K562 (cell line): ENCODE data around the gene HSPA1L. TPM values are rescaled to one million over a fixed set of nuclear protein-coding genes. Genes with fewer than 3 reads are reported as not detected.

Source experiments
- ATAC-seq: fragments of 200-7000 bp; cut with Tn5 transposase; 3 replicates; pipeline ENCODE4 v1.9.1; 2020; ENCODE audit warnings: moderate library complexity
- BruUV-seq: library from RNA; stranded (reverse); fragments of 400-500 nt; replicated peaks from 2 replicates; lab custom pipeline; 2021; lab: Mats Ljungman, UMichigan
- CTCF ChIA-PET: fragments of 300-600 bp; formaldehyde crosslinking; extraction: SDS; loops from one replicate; lab custom pipeline; 2021; ENCODE audit warnings: low intra/inter-chr PET ratio; lab: Yijun Ruan, JAX
- POLR2A ChIA-PET: fragments of 300-600, 350-650 bp; sonication (Branson Sonifier 250); formaldehyde crosslinking; extraction: SDS; loops from one replicate; lab custom pipeline; 2021; ENCODE audit warnings: antibody characterized with exemption, inconsistent platforms; lab: Yijun Ruan, JAX
- DNase-seq, 4 experiments: peaks; one replicate each; pipeline versions ENCODE4 v3.0.0 to v3.0.0-alpha.2; 2011 to 2018; ENCODE audit warnings: low spot score in 3 of 4, mixed read lengths in 3 of 4; ENCODE audit errors: extremely low read depth in 1 of 4
- FAIRE-seq: peaks from 2 replicates; lab custom pipeline; 2011; peaks lifted over from hg19 to GRCh38; lab: Jason Lieb, UNC
- H2AFZ ChIP-seq: 2 replicates; pipeline ENCODE4 v1.6.0; 2011; ENCODE audit warnings: low read depth, low read length, control low read depth, inconsistent platforms
- H3K27ac ChIP-seq: fragments of 200-600 bp; 3 replicates; pipeline ENCODE4 v1.8.0; 2011; ENCODE audit warnings: low read depth, mild to moderate bottlenecking, control low read depth, inconsistent platforms, low read length, moderate library complexity, mixed read lengths; ENCODE audit errors: extremely low read depth
- H3K27me3 ChIP-seq, 2 experiments: fragments of 300-600 bp in 1 of 2; 2 replicates in 1 of 2; 3 replicates in 1 of 2; pipeline versions ENCODE4 v1.6.0 to v1.8.0; 2011; ENCODE audit warnings: inconsistent platforms in 2 of 2, low read length in 2 of 2, mild to moderate bottlenecking in 1 of 2, mixed read lengths in 1 of 2, moderate library complexity in 1 of 2; ENCODE audit not compliant: control insufficient read depth in 2 of 2, insufficient read depth in 2 of 2
- H3K36me3 ChIP-seq: fragments of 300-600 bp; 3 replicates; pipeline ENCODE4 v1.8.0; 2011; ENCODE audit warnings: mild to moderate bottlenecking, low read length, inconsistent platforms; ENCODE audit not compliant: control insufficient read depth, insufficient read depth
- H3K4me1 ChIP-seq, 2 experiments: fragments of 200-600 bp in 1 of 2; replicated peaks in 1 of 2; 2 replicates in 1 of 2; 3 replicates in 1 of 2; pipeline versions ENCODE4 v1.5.1 to v1.8.0; 2011; ENCODE audit warnings: inconsistent platforms in 2 of 2, low read length in 2 of 2, mild to moderate bottlenecking in 1 of 2, mixed read lengths in 1 of 2, moderate library complexity in 1 of 2; ENCODE audit not compliant: control insufficient read depth in 2 of 2, insufficient read depth in 2 of 2
- H3K4me2 ChIP-seq: 2 replicates; pipeline ENCODE4 v1.6.1; 2011; ENCODE audit warnings: low read length, control low read depth, inconsistent platforms, mixed read lengths; ENCODE audit not compliant: insufficient read depth
- H3K4me3 ChIP-seq: fragments of 200-600 bp; sonication (generic), shearing (Covaris generic); 2 replicates; pipeline ENCODE4 v1.5.1; 2016; ENCODE audit warnings: control low read depth, inconsistent platforms
- H3K79me2 ChIP-seq: fragments of 200-600 bp; 3 replicates; pipeline ENCODE4 v1.8.0; 2011; ENCODE audit warnings: low read length, inconsistent platforms; ENCODE audit not compliant: control insufficient read depth, insufficient read depth
- H3K9ac ChIP-seq, 2 experiments: 2 replicates each; pipeline versions ENCODE4 v1.6.0 to v1.6.1; 2011; ENCODE audit warnings: low read depth in 2 of 2, low read length in 2 of 2, control low read depth in 1 of 2, inconsistent platforms in 1 of 2, mild to moderate bottlenecking in 1 of 2, mixed read lengths in 1 of 2; ENCODE audit not compliant: insufficient read depth in 1 of 2
- H3K9me1 ChIP-seq: one replicate; pipeline ENCODE4 v1.6.0; 2011; ENCODE audit warnings: inconsistent platforms, mild to moderate bottlenecking, low read length, moderate library complexity; ENCODE audit not compliant: control insufficient read depth, insufficient read depth
- H3K9me3 ChIP-seq: replicated peaks from 2 replicates; pipeline ENCODE4 v1.5.1; 2011; ENCODE audit warnings: low read depth, low read length, inconsistent platforms; ENCODE audit not compliant: control insufficient read depth, insufficient read depth
- H4K20me1 ChIP-seq: replicated peaks from 2 replicates; pipeline ENCODE4 v1.6.1; 2011; ENCODE audit warnings: low read length, inconsistent platforms, mixed read lengths; ENCODE audit not compliant: control insufficient read depth, insufficient read depth
- CREBBP ChIP-seq: IDR thresholded peaks from one replicate; pipeline ENCODE4 v1.6.1; 2012; ENCODE audit warnings: low read depth, mild to moderate bottlenecking, control low read depth, inconsistent platforms, low read length
- DMBX1 ChIP-seq: fragments of 250-450 bp; sonication (Bioruptor Pico); IDR thresholded peaks from 2 replicates; pipeline ENCODE4 v1.8.0; 2022; ENCODE audit warnings: inconsistent platforms, mild to moderate bottlenecking, moderate library complexity, borderline replicate concordance
- ILK ChIP-seq: fragments of 450-650 bp; IDR thresholded peaks from 2 replicates; pipeline ENCODE4 v1.6.1; 2016; ENCODE audit warnings: missing genetic modification characterization, low read depth, mild to moderate bottlenecking, missing compliant biosample characterization, moderate library complexity, borderline replicate concordance
- MTA1 ChIP-seq: fragments of 450-650 bp; IDR thresholded peaks from 2 replicates; pipeline ENCODE4 v1.6.1; 2017; ENCODE audit warnings: borderline replicate concordance
- MYBL2 ChIP-seq, 2 experiments: fragments of 450-650 bp in 1 of 2; sonication (generic) in 1 of 2; formaldehyde crosslinking in 1 of 2; IDR thresholded peaks; 2 replicates each; pipeline versions ENCODE4 v1.6.1 to v1.8.1; 2017 to 2022; ENCODE audit warnings: borderline replicate concordance in 1 of 2, inconsistent platforms in 1 of 2, low read depth in 1 of 2, mild to moderate bottlenecking in 1 of 2, missing genetic modification reagents in 1 of 2, moderate library complexity in 1 of 2
- STAG1 ChIP-seq: sonication (generic); formaldehyde crosslinking; IDR thresholded peaks from 2 replicates; pipeline ENCODE4 v1.5.0; 2020; ENCODE audit warnings: missing genetic modification reagents, borderline replicate concordance
- SUPT5H ChIP-seq: fragments of 450-650 bp; IDR thresholded peaks from 2 replicates; pipeline ENCODE4 v1.6.1; 2016
- TEAD1 ChIP-seq, 2 experiments: fragments of 450-650 bp in 1 of 2; sonication (generic) in 1 of 2; formaldehyde crosslinking; IDR thresholded peaks; 2 replicates each; pipeline versions ENCODE4 v1.4.0 to v1.8.0; 2020 to 2022; ENCODE audit warnings: mild to moderate bottlenecking in 2 of 2, missing genetic modification reagents in 1 of 2
- THRAP3 ChIP-seq: fragments of 450-650 bp; IDR thresholded peaks from 2 replicates; pipeline ENCODE4 v1.6.1; 2016; ENCODE audit warnings: mild to moderate bottlenecking, inconsistent platforms, borderline replicate concordance
- ZFPM2 ChIP-seq: fragments of 250-450 bp; sonication (Bioruptor Pico); IDR thresholded peaks from 2 replicates; pipeline ENCODE4 v1.5.1; 2022; ENCODE audit warnings: mild to moderate bottlenecking
- ZNF146 ChIP-seq: IDR thresholded peaks from one replicate; pipeline ENCODE4 v1.6.1; 2018; ENCODE audit warnings: missing compliant biosample characterization; ENCODE audit not compliant: unreplicated experiment
- ZNF175 ChIP-seq: fragments of 200-800 bp; sonication (Bioruptor generic); IDR thresholded peaks from 2 replicates; pipeline ENCODE4 v1.6.1; 2016; ENCODE audit warnings: low read depth, mild to moderate bottlenecking, missing genetic modification characterization, missing compliant biosample characterization
- ZNF239 ChIP-seq: fragments of 250-450 bp; sonication (Bioruptor Pico); IDR thresholded peaks from 2 replicates; pipeline ENCODE4 v1.4.0; 2020; ENCODE audit warnings: mild to moderate bottlenecking
- ZNF324 ChIP-seq: fragments of 250-450 bp; sonication (Bioruptor Pico); IDR thresholded peaks from 2 replicates; pipeline ENCODE4 v1.4.0; 2020; ENCODE audit warnings: mild to moderate bottlenecking
- ZNF384 ChIP-seq: IDR thresholded peaks from 2 replicates; pipeline ENCODE4 v1.6.1; 2012; ENCODE audit warnings: low read depth, low read length, improper control_type of control experiment
- WGBS: fragments of 100-300 bp; shearing (Covaris generic); methylation state at CpG from one replicate; pipeline ENCODE4 v1.1.6; 2016; ENCODE audit warnings: low coverage, mixed read lengths; ENCODE audit not compliant: insufficient coverage; ENCODE audit errors: missing lambda C conversion rate; 5-methylcytosine and 5-hydroxymethylcytosine counted together
- in situ Hi-C: fragments of 300-500 bp; cut with MboI; formaldehyde crosslinking; loops from 4 replicates; pipeline ENCODE4 v1.15.0; 2018; ENCODE audit warnings: inconsistent platforms, mixed read lengths
- intact Hi-C: fragments of 100-400 bp; cut with micrococcal nuclease; formaldehyde crosslinking; loops from 2 replicates; pipeline ENCODE4 v1.14.2; 2022
- polyA plus RNA-seq, 8 experiments: library from polyadenylated mRNA; depleted of rRNA in 4 of 8; stranded (reverse) in 5 of 8; unstranded in 3 of 8; fragments of >200 nt; fragmentation: Nextera tagmentation in 2 of 8; fragmentation: Illumina TruSeq in 1 of 8; extraction: Ambion mirVana in 2 of 8; extraction: Trizol in 1 of 8; gene quantifications; 2 replicates each; pipeline versions ENCODE4 v1.2.1 to v1.2.3, GENCODE V29; 2011 to 2014; ENCODE audit warnings: inconsistent platforms in 1 of 8, missing spikeins in 1 of 8
- total RNA-seq, 7 experiments: library from RNA; depleted of rRNA in 6 of 7; stranded (reverse); fragments of >200 nt in 6 of 7; fragmentation: Illumina TruSeq in 2 of 7; extraction: Trizol in 2 of 7; gene quantifications; 2 replicates each; pipeline versions ENCODE4 v1.2.1 to v1.2.3, GENCODE V29; 2011 to 2021; ENCODE audit warnings: low replicate concordance in 1 of 7
- TF ChIP-seq, protein P1 (sequence below): fragments of 450-650 bp; IDR thresholded peaks from 2 replicates; pipeline ENCODE4 v1.6.1; 2016; ENCODE audit warnings: borderline replicate concordance
- TF ChIP-seq, protein P2 (sequence below): fragments of 450-650 bp; formaldehyde crosslinking; conservative IDR thresholded peaks from 2 replicates; pipeline ENCODE4 v1.4.0; 2022; ENCODE audit warnings: mild to moderate bottlenecking, missing genetic modification characterization
- TF ChIP-seq, protein P3 (sequence below): sonication (generic); formaldehyde crosslinking; IDR thresholded peaks from 2 replicates; pipeline ENCODE4 v1.9.0; 2022; ENCODE audit warnings: mild to moderate bottlenecking, missing genetic modification reagents
- TF ChIP-seq, protein P4 (sequence below): fragments of 250-450 bp; sonication (Bioruptor Pico); IDR thresholded peaks from 2 replicates; pipeline ENCODE4 v1.4.0; 2020; ENCODE audit warnings: mild to moderate bottlenecking

Gene HSPA1L
- total and polyA plus RNA-seq, 9 of the 15 experiments (the other 6 are each of a cell fraction or from before 2014, with no cell fraction given), result 0.14 to 2.1 (median 1.3) TPM

DNA sequence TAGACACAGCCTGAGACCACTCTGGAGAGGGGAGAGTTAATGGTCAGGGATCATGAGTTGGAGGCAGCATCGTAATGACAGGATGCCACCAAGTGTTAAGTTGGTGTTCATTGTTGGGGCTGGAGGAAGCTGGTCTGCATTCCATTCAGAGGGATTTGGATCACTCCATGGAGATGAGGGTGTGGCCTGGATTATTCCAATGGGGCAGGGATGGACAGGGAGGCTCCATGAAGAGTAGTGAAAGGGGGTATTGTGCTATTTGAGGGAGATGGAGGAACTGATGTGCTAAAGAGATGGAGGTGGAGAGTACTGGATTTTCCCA lies 51.5 kb downstream of the HSPA1L start:
- no peak for FAIRE-seq
- 30% methylated on average over 1 of the region's 1 CpG for WGBS
- TF ChIP-seq, protein P1, sequence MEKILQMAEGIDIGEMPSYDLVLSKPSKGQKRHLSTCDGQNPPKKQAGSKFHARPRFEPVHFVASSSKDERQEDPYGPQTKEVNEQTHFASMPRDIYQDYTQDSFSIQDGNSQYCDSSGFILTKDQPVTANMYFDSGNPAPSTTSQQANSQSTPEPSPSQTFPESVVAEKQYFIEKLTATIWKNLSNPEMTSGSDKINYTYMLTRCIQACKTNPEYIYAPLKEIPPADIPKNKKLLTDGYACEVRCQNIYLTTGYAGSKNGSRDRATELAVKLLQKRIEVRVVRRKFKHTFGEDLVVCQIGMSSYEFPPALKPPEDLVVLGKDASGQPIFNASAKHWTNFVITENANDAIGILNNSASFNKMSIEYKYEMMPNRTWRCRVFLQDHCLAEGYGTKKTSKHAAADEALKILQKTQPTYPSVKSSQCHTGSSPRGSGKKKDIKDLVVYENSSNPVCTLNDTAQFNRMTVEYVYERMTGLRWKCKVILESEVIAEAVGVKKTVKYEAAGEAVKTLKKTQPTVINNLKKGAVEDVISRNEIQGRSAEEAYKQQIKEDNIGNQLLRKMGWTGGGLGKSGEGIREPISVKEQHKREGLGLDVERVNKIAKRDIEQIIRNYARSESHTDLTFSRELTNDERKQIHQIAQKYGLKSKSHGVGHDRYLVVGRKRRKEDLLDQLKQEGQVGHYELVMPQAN, result no peak
- TF ChIP-seq MTA1 (no peak), DMBX1 (CRISPR knock-in tag) (no peak), ZNF239 (CRISPR knock-in tag) (no peak), ZFPM2 (no peak), ZNF175 (no peak), ILK (tag) (no peak), ZNF384 (no peak), CREBBP (no peak), SUPT5H (peak; percentile 41; the same call in 1 of the 2 replicates), STAG1 (CRISPR knock-in tag) (peak; percentile 46; the same call in 1 of the 2 replicates), TEAD1 (CRISPR knock-in tag; IDR thresholded peaks at IDR 0.05) (no peak), ZNF146 (CRISPR knock-in tag) (no peak), MYBL2 (IDR thresholded peaks at IDR 0.05; ENCODE audit: low read depth) (no peak), MYBL2 (CRISPR knock-in tag; IDR thresholded peaks at IDR 0.05; ENCODE audit: borderline replicate concordance) (no peak), THRAP3 (no peak), ZNF324 (no peak)
- TF ChIP-seq, protein P2, sequence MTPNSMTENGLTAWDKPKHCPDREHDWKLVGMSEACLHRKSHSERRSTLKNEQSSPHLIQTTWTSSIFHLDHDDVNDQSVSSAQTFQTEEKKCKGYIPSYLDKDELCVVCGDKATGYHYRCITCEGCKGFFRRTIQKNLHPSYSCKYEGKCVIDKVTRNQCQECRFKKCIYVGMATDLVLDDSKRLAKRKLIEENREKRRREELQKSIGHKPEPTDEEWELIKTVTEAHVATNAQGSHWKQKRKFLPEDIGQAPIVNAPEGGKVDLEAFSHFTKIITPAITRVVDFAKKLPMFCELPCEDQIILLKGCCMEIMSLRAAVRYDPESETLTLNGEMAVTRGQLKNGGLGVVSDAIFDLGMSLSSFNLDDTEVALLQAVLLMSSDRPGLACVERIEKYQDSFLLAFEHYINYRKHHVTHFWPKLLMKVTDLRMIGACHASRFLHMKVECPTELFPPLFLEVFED, result peak; percentile 70
- TF ChIP-seq, protein P3, sequence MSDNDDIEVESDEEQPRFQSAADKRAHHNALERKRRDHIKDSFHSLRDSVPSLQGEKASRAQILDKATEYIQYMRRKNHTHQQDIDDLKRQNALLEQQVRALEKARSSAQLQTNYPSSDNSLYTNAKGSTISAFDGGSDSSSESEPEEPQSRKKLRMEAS, result no peak
- TF ChIP-seq, protein P4, sequence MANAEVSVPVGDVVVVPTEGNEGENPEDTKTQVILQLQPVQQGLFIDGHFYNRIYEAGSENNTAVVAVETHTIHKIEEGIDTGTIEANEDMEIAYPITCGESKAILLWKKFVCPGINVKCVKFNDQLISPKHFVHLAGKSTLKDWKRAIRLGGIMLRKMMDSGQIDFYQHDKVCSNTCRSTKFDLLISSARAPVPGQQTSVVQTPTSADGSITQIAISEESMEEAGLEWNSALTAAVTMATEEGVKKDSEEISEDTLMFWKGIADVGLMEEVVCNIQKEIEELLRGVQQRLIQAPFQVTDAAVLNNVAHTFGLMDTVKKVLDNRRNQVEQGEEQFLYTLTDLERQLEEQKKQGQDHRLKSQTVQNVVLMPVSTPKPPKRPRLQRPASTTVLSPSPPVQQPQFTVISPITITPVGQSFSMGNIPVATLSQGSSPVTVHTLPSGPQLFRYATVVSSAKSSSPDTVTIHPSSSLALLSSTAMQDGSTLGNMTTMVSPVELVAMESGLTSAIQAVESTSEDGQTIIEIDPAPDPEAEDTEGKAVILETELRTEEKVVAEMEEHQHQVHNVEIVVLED (CRISPR knock-in tag), result no peak

More for the DNA sequence above, 51.5 kb downstream of the HSPA1L start:
- BruUV-seq, result no TSS peak
- H4K20me1 ChIP-seq, result no peaks in the 10 kb centered on the region
- ATAC-seq, result peak; percentile 4
- H3K27me3 ChIP-seq, result no peaks in the 10 kb centered on the region
- no peaks in the 10 kb centered on the region for H3K9me1 ChIP-seq
- DNase-seq, result no peak
- H3K9me3 ChIP-seq, result no peaks in the 10 kb centered on the region
- no peak overlapping the region for H3K27ac ChIP-seq
- intact Hi-C loops (no loop called here), in situ Hi-C loops (no loop called here)
- peaks cover 55% of the 10 kb centered on the region for H3K36me3 ChIP-seq
- POLR2A ChIA-PET, result interaction anchor here (0.6 to 4.6 kb wide), 4 partner anchors 9 to 87 kb away, joined by 3 to 29 read pairs (median 6); partner anchors contain the start of genes CLIC1 and MSH5
- H3K4me1 ChIP-seq, result peaks cover 0 to 25% of the 10 kb centered on the region in 2 experiments; a peak in 3 of 5 replicates
- no peak overlapping the region for H3K4me2 ChIP-seq
- CTCF ChIA-PET, result no interaction called here
- no peak overlapping the region for H3K4me3 ChIP-seq
- H3K79me2 ChIP-seq, result no peaks in the 10 kb centered on the region
- peak overlapping the region in 1 of 2 experiments; percentile 40; a peak in 2 of 4 replicates for H3K9ac ChIP-seq
- H2AFZ ChIP-seq, result no peak overlapping the region
